Activated naive CD8-positive, alpha-beta T cell treated with anti-CD3 and anti-CD28 coated beads, Interleukin-2, amount 10 ng/mL, durations not matched to agents 7 days and 5 days (primary cell): ENCODE measurements around the gene QRICH2. TPM values are rescaled to one million over a fixed set of nuclear protein-coding genes. Genes with fewer than 3 reads are reported as not detected.
"Not testable (repeated sequence)": the region's sequence is repeated elsewhere in the genome, so short reads cannot be mapped to it uniquely, and the experiment has no call there.

Source experiments
- ATAC-seq: fragments of 150-1000 bp; cut with Tn5 transposase; one replicate; pipeline ENCODE4 v1.10.0; 2021; ENCODE audit warnings: low read depth, moderate library complexity
- POLR2A ChIA-PET: fragments of 350-600 bp; sonication (Branson Sonifier 250); formaldehyde crosslinking; loops from one replicate; lab custom pipeline; 2021; ENCODE audit warnings: antibody characterized with exemption; lab: Charles Lee
- DNase-seq: peaks from one replicate; pipeline ENCODE4 v3.0.0; 2021
- H3K27ac Mint-ChIP-seq: one replicate; pipeline ENCODE4 v1.8.0; 2022; ENCODE audit warnings: mild to moderate bottlenecking, mixed read lengths
- H3K27me3 Mint-ChIP-seq: one replicate; pipeline ENCODE4 v1.8.0; 2022; ENCODE audit warnings: mild to moderate bottlenecking, moderate library complexity, mixed read lengths
- H3K36me3 Mint-ChIP-seq: one replicate; pipeline ENCODE4 v1.8.0; 2021; ENCODE audit warnings: mild to moderate bottlenecking, mixed read lengths
- H3K4me1 Mint-ChIP-seq: one replicate; pipeline ENCODE4 v1.8.0; 2021; ENCODE audit warnings: mixed read lengths
- H3K4me3 Mint-ChIP-seq: one replicate; pipeline ENCODE4 v1.8.0; 2022; ENCODE audit warnings: mild to moderate bottlenecking, moderate library complexity, mixed read lengths
- H3K9me3 Mint-ChIP-seq: one replicate; pipeline ENCODE4 v1.8.0; 2021; ENCODE audit warnings: mixed read lengths
- total RNA-seq, 2 experiments: library from RNA; stranded (reverse); gene quantifications; one replicate each; pipeline ENCODE4 v1.2.3, GENCODE V29; 2021

QRICH2 gene
- total RNA-seq, 2 experiments from 2014 or later, result 3.7 to 4.7 TPM

DNA sequence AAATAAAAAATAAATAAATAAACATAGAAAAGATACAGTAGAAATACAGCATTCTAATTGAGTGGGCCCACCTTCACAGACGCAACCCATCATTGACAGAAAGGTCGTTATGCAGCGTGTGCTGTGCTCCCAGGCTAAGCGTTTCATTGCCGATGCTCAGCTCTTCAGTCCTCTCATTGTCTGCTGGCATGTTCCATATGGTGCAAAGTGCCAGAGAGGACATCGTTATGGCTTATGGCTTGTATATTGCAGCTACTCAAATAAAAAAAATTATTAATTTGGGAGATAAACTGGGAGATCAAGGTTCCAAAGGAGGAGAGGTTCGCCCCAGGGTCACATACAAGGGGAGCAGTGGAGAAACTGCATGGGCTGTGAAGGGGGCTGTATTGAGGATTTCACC is 54.2 kb downstream of the QRICH2 start:
- Mint-ChIP-seq H3K36me3 (peaks cover 9% of the 10 kb centered on the region), H3K9me3 (peaks cover 9% of the 10 kb centered on the region), H3K27ac (no peak overlapping the region), H3K4me3 (no peak overlapping the region), H3K4me1 (peaks cover 41% of the 10 kb centered on the region), H3K27me3 (no peaks in the 10 kb centered on the region)
- POLR2A ChIA-PET, result interaction anchor here (4.6 to 38.5 kb wide), 3 partner anchors 9 to 69 kb away, joined by 157 to 1721 read pairs (median 1184); partner anchors contain the start of genes RNF157 and UBALD2
- DNase-seq, result no peak
- ATAC-seq, result no peak

DNA sequence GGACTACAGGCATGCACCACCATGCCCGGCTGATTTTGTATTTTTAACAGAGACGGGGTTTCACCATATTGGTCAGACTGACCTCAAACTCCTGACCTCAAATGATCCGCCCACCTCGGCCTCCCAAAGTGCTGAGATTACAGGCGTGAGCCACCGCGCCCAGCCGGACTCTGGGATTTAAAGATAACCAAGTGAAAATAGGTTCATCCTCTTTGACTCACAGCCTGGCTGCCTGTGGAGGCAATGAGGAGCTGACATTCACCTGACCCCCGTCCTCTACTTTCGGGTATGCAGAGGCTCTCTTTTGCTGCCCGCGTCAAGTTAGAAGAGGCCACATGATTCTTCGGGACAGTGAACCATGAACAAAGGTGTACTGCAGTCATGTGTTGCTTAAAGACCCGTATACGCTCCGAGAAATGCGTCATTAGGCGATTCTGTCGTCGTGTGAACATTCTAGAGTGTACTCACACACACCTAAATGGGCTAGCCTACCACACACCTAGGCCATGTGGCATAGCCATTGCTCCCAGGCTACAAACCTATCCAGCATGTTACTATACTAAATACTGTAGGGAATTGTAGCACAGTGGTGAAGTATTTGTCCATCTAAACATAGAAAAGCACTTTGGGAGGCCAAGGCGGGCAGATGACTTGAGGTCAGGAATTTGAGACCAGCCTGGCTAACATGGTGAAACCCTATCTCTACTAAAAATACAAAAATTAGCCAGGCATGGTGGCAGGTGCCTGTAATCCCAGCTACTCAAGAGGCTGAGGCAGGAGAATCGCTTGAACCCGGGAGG is 54.9 kb downstream of the QRICH2 start:
- not testable (repeated sequence) for ATAC-seq, H3K9me3 Mint-ChIP-seq, H3K27me3 Mint-ChIP-seq, H3K36me3 Mint-ChIP-seq
- Mint-ChIP-seq H3K27ac (peak overlapping the region; percentile 89), H3K4me1 (peaks cover 45% of the 10 kb centered on the region), H3K4me3 (peak overlapping the region; percentile 71)
- POLR2A ChIA-PET, result interaction anchor here (0.7 to 38.5 kb wide), 4 partner anchors 9 to 69 kb away, joined by 4 to 1721 read pairs (median 670); partner anchors contain the start of genes RNF157 and UBALD2
- DNase-seq, result peak; percentile 34

DNA sequence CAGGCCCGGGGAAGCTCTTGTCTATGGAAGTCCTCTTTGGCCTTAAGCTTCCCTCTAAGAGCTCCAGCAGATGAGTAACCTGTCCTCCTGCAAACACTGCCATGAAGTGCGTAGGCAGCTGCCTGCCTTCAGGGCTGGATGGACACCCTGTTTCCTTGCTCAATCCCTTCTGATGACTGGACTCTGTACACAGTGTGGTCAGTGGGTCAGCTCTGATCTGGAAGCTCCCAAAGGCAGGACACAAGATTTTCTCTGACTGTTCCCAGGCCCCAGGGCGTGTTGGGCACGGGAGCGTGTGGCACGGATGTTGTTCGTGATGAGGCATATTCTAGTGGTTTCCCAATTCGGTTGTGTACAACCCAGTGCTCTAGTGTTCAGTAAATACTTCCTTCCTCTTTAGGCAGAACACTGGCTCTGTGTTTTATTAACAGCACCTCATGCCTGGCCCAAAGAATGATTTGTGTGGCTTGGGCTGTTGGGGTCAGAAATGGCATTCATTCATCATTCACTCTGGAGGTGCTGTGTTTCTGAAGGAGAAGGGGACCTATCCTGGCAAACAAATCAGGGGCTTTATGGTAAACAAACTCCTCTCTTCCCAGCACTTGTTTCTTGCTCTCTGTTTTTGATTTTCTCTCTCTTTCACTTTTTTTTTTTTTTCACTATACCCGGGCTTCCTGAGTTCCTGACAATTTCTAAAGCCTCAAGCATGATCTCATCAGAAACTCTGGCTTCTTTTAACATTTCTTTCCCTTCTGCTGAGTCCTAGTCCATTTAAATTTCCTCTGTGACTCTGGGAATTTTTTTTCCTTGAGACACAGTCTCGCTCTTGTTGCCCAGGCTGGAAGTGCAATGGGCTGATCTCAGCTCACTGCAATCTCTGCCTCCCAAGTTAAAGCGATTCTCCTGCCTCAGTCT is 55.8 kb downstream of the QRICH2 start:
- H3K27ac Mint-ChIP-seq, result peak overlapping the region; percentile 89
- peaks cover 9% of the 10 kb centered on the region for H3K9me3 Mint-ChIP-seq
- POLR2A ChIA-PET, result interaction anchor here (0.6 to 38.5 kb wide), 6 partner anchors 11 to 1278 kb away, joined by 3 to 1721 read pairs (median 5); partner anchors contain the start of gene UBALD2
- peaks cover 51% of the 10 kb centered on the region for H3K4me1 Mint-ChIP-seq
- peak; percentile 57 for DNase-seq
- H3K36me3 Mint-ChIP-seq, result peaks cover 4% of the 10 kb centered on the region
- H3K27me3 Mint-ChIP-seq, result no peaks in the 10 kb centered on the region
- peak overlapping the region; percentile 71 for H3K4me3 Mint-ChIP-seq
- ATAC-seq, result peak; percentile 64

DNA sequence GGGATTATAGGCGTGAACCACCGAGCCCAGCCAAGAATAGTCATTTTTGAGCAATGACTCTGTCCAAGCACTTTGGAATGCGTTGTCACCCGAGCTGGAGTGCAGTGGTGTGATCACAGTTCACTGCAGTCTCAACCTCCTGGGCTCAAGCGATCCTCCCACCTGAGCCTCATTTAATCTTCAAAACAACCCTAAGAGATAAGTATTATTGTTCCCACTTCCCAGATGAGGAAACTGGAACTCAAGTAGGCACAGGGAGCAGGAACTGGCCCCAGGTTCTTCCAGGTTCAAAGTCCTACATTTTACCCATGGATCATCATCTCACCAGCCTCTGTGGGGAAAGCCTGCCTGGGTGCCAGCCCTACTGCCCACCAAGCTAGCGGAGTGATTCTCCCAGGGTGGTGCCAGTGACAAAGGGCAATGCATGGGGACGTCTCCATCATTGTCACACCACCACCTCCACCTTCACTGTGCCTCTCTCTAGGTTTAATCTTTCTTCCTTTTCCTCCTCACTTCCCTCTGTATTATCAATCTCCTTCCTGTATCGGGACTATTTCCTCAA is 56.5 kb downstream of the QRICH2 start:
- peak; percentile 21 for DNase-seq
- no peak for ATAC-seq
- Mint-ChIP-seq H3K27me3 (no peaks in the 10 kb centered on the region), H3K27ac (peak overlapping the region; percentile 89), H3K36me3 (peaks cover under 1% of the 10 kb centered on the region), H3K9me3 (peaks cover 5% of the 10 kb centered on the region), H3K4me1 (peaks cover 50% of the 10 kb centered on the region), H3K4me3 (peak overlapping the region; percentile 71)
- POLR2A ChIA-PET, result interaction anchor here (0.6 to 38.5 kb wide), 5 partner anchors 10 to 1278 kb away, joined by 3 to 1721 read pairs (median 6); partner anchors contain the start of gene UBALD2

DNA sequence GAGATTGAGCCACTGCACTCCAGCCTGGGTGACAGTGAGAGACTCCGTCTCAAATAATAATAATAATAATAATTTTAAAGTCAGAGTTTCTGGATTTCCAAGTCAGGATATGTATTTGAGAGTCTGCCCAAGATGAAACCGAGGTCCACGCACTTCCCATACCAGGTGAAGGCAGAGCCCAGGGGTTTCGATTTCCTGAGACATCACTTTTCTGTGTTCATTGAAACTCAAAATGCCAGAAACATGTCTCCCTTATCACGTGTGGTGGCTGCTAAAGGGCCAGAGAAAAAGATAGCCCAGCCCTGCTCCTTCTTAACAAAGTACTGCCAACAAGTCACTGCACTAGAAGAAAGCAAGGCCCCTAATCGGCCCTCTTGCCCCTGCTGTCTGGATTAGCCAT is 57.9 kb downstream of the QRICH2 start:
- DNase-seq, result peak; percentile 4
- Mint-ChIP-seq H3K4me1 (peaks cover 50% of the 10 kb centered on the region), H3K4me3 (no peak overlapping the region), H3K9me3 (peaks cover 3% of the 10 kb centered on the region), H3K27me3 (no peaks in the 10 kb centered on the region), H3K36me3 (no peaks in the 10 kb centered on the region), H3K27ac (peak overlapping the region; percentile 2)
- ATAC-seq, result no peak
- POLR2A ChIA-PET, result interaction anchor here (0.7 to 38.5 kb wide), 3 partner anchors 20 to 68 kb away, joined by 3 to 1721 read pairs (median 7); partner anchors contain the start of gene UBALD2

DNA sequence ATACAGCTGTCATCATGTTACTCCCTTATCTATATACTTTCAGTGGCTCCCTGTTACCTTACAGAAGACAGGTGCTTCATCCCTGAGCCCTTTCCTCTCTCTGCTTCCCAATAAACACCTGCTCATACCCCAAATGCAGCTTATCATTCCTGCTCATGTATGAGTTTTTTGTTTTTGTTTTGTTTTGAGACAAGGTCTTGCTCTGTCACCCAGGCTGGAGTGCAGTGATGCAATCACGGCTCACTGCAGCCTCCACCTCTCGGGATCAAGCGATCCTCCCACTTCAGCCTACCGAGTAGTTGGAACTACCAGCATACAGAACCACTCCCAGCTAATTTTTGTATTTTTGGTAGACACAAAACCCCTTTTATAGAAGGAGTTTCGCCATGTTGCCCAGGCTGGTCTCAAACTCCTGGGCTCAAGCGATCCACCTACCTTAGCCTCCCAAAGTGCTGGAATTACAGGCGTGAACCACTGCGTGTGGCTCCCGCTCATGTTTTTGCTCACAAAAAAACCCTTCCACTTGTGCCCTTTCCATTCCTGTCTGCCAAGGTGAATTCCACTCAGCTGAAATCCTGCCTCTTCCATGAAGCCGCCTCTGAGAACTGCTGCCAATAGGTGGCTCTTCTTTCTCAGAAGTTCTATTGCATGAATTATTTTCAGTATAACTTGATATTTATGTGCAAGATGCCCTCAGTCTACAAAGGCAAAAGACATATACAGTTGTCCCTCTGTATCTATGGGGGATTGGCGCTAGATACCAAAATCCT is 59.9 kb downstream of the QRICH2 start:
- DNase-seq (no peak), ATAC-seq (no peak)
- peaks cover 61% of the 10 kb centered on the region for H3K4me1 Mint-ChIP-seq
- POLR2A ChIA-PET, result interaction anchor here (1.0 to 38.5 kb wide), 4 partner anchors 7 to 57 kb away, joined by 3 to 1721 read pairs (median 80); partner anchors contain the start of gene UBALD2
- H3K4me3 Mint-ChIP-seq, result no peak overlapping the region
- no peaks in the 10 kb centered on the region for H3K27me3 Mint-ChIP-seq
- no peaks in the 10 kb centered on the region for H3K9me3 Mint-ChIP-seq
- H3K27ac Mint-ChIP-seq, result peak overlapping the region; percentile 76
- no peaks in the 10 kb centered on the region for H3K36me3 Mint-ChIP-seq

DNA sequence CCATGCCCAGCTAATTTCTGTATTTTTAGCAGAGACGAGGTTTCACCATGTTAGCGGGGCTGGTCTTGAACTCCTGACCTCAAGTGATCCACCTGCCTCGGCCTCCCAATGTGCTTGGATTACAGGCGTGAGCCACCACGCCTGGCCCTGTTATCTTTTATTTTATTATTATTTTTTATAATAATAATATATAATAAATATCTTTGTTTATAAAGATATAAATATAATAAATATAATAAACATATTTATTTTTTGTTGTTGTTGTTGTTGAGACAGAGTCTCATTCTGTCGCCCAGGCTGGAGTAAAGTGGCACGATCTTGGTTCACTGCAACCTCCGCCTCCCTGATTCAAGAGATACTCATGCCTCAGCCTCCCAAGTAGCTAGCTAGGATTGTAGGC is 60.8 kb downstream of the QRICH2 start:
- Mint-ChIP-seq H3K27ac (peak overlapping the region; percentile 95), H3K4me3 (peak overlapping the region; percentile 59), H3K36me3 (no peaks in the 10 kb centered on the region), H3K27me3 (no peaks in the 10 kb centered on the region), H3K9me3 (no peaks in the 10 kb centered on the region), H3K4me1 (peaks cover 59% of the 10 kb centered on the region)
- POLR2A ChIA-PET, result interaction anchor here (1.6 to 38.5 kb wide), 7 partner anchors 8 to 65 kb away, joined by 4 to 1721 read pairs (median 16); partner anchors contain the start of gene UBALD2
- ATAC-seq (no peak), DNase-seq (no peak)

DNA sequence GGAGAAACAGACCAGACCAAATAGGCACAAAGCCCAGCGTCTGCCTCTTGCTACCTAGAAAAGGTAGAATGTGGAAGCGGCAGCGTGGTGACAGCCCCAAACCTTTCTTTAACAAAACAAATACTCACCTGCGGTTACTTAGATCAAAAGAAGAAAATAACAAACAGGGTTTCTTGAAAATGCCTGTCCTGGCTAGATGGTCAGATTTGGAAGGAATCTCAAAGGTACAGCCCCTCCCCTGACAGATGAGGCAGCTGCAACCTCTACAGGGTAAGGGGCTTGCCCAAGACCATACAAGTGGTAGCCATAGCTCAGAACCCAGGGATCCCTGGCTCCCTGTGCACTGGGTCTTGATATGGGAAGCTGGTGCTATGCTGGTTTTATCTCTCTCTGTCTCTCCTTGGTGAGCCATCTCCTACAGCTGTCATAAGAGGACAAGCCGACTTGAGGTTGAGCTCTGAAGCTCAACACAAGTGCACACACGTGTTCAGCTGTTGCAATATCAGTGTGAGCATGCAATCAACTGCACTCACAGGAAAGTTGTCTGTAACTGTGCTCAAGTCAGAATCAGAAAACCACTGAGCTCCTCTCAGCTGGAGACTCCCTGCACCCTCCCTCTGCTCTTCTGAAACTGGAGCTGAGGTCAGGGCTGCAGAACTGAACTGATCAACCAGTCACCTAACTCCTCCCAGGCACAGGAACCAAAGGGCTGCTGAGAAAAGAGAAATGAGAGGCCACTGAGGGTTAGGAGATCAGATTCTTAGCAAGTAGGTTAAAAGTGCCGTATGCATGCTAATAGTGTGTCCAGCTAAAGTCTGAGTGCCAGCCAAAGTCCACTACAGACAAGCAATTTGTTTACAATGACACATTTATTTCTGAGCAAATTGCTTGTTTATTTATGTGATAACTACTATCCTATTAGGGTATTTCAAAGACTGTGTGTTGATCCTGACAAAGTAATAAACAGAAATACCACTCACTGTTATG is 61.7 kb downstream of the QRICH2 start:
- ATAC-seq, result peak; percentile 98
- POLR2A ChIA-PET, result interaction anchor here (0.5 to 38.5 kb wide), 19 partner anchors 8 to 169 kb away, joined by 3 to 1721 read pairs (median 9); partner anchors contain the start of gene UBALD2
- peaks cover 56% of the 10 kb centered on the region for H3K4me1 Mint-ChIP-seq
- no peaks in the 10 kb centered on the region for H3K9me3 Mint-ChIP-seq
- no peaks in the 10 kb centered on the region for H3K27me3 Mint-ChIP-seq
- H3K27ac Mint-ChIP-seq, result peak overlapping the region; percentile 95
- no peaks in the 10 kb centered on the region for H3K36me3 Mint-ChIP-seq
- H3K4me3 Mint-ChIP-seq, result peak overlapping the region; percentile 59
- peak; percentile 60 for DNase-seq

DNA sequence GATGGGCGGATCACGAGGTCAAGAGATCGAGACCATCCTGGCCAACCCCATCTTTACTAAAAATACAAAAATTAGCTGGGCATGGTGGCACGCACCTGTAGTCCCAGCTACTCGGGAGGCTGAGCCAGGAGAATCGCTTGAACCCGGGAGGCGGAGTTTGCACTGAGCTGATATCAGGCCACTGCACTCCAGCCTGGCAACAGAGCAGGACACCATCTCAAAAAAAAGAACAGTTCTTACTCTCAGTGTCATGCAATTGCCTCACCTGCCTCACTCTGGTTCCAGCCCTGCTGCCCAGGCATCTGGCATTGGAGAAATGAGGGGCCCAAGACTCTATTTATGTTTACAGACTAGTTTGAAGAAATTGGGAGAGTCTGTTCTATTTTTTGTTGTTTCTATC is 63.4 kb downstream of the QRICH2 start:
- DNase-seq, ATAC-seq, H3K36me3 Mint-ChIP-seq, H3K27me3 Mint-ChIP-seq, H3K9me3 Mint-ChIP-seq: not testable (repeated sequence)
- POLR2A ChIA-PET, result interaction anchor here (0.8 to 38.5 kb wide), 7 partner anchors 10 to 102 kb away, joined by 3 to 1721 read pairs (median 12); partner anchors contain the start of gene UBALD2
- peaks cover 60% of the 10 kb centered on the region for H3K4me1 Mint-ChIP-seq
- peak overlapping the region; percentile 37 for H3K4me3 Mint-ChIP-seq
- H3K27ac Mint-ChIP-seq, result peak overlapping the region; percentile 95

DNA sequence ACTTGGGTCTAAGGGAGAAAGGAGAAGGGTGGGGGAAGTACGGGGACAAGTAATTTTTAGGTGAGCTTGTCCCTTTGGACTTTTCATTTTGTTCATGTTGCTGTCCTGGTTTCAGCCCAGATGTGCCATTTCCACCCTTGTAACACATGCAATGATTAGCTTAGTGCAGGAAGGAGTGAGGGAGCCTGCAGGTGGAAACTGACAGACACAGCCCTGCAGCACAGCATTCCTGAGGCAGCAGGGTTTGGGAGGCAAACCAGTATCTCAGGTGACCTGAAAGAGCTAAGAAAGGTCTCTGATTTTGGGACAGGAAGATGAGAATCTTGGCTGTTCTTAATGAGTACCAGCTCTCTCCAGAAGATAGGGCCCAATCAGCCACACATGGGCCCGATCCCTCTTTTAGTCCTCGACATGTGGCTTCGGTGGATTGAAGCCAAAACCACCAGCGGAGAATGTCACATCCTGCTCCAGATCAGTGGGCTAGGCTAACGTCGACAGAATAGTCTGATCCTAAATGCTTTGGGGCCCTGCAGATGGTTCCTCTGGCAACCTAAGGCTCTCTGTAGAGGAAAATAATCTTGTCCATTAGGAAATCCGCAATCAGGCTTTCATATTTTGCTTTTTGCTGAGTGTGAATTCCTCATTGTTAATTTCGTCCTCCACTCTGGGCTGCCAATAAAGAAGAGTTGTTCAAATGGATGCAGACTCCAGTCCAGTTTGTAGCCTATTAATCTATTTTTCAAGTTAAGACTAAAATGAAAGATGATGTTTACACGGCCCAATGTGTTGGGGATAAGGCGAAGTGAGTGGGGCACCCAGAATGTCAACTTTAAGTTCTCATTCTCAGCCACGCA is 64.0 kb downstream of the QRICH2 start:
- ATAC-seq (no peak), DNase-seq (no peak)
- peaks cover 61% of the 10 kb centered on the region for H3K4me1 Mint-ChIP-seq
- peak overlapping the region; percentile 47 for H3K4me3 Mint-ChIP-seq
- peak overlapping the region; percentile 95 for H3K27ac Mint-ChIP-seq
- peaks cover 6% of the 10 kb centered on the region for H3K36me3 Mint-ChIP-seq
- H3K9me3 Mint-ChIP-seq, result no peaks in the 10 kb centered on the region
- POLR2A ChIA-PET, result interaction anchor here (0.7 to 38.5 kb wide), 7 partner anchors 11 to 123 kb away, joined by 3 to 1721 read pairs (median 4); partner anchors contain the start of gene UBALD2
- no peaks in the 10 kb centered on the region for H3K27me3 Mint-ChIP-seq
